K562 (cell line): ENCODE data around the gene NMNAT3. TPM values are rescaled to one million over a fixed set of nuclear protein-coding genes. Genes with fewer than 3 reads are reported as not detected.

ENCODE experiments used
- ATF1 ChIP-seq, 2 experiments: fragments of 450-650 bp in 1 of 2; IDR thresholded peaks; 2 replicates each; pipeline ENCODE4 v1.6.1; 2016; ENCODE audit warnings: missing compliant biosample characterization in 1 of 2, missing genetic modification characterization in 1 of 2
- CBX3 ChIP-seq, 2 experiments: IDR thresholded peaks; 1 replicate in 1 of 2; 2 replicates in 1 of 2; pipeline ENCODE4 v1.6.1; 2012; ENCODE audit warnings: inconsistent platforms in 2 of 2, low read length in 2 of 2, borderline replicate concordance in 1 of 2, control low read depth in 1 of 2
- CREB1 ChIP-seq, 2 experiments: sonication (generic) in 1 of 2; formaldehyde crosslinking in 1 of 2; IDR thresholded peaks; 2 replicates each; pipeline versions ENCODE4 v1.6.1 to v1.8.0; 2012 to 2022; ENCODE audit warnings: inconsistent platforms in 1 of 2, mild to moderate bottlenecking in 1 of 2, missing genetic modification reagents in 1 of 2, moderate library complexity in 1 of 2
- CTBP1 ChIP-seq: fragments of 450-650 bp; IDR thresholded peaks from 2 replicates; pipeline ENCODE4 v1.6.1; 2016; ENCODE audit warnings: borderline replicate concordance
- DDX20 ChIP-seq: fragments of 450-650 bp; IDR thresholded peaks from 2 replicates; pipeline ENCODE4 v1.6.1; 2016; ENCODE audit warnings: missing genetic modification characterization, low read depth, mild to moderate bottlenecking, missing compliant biosample characterization, moderate library complexity
- E2F6 ChIP-seq, 2 experiments: IDR thresholded peaks; 2 replicates each; pipeline ENCODE4 v1.6.1; 2011; ENCODE audit warnings: borderline replicate concordance in 1 of 2, control low read depth in 1 of 2, low read depth in 1 of 2, low read length in 1 of 2, mild to moderate bottlenecking in 1 of 2, mixed read lengths in 1 of 2, moderate library complexity in 1 of 2; ENCODE audit not compliant: insufficient read depth in 1 of 2, insufficient read length in 1 of 2, poor library complexity in 1 of 2, severe bottlenecking in 1 of 2; ENCODE audit errors: extremely low read depth in 1 of 2
- EHMT2 ChIP-seq: fragments of 450-650 bp; IDR thresholded peaks from 2 replicates; pipeline ENCODE4 v1.6.1; 2018; ENCODE audit warnings: antibody characterized with exemption
- ETV6 ChIP-seq, 3 experiments: fragments of 150-350 bp in 1 of 3; sonication (generic) in 1 of 3; formaldehyde crosslinking in 1 of 3; IDR thresholded peaks; 2 replicates each; pipeline versions ENCODE4 v1.6.1 to v1.8.0; 2014 to 2022; ENCODE audit warnings: borderline replicate concordance in 2 of 3, low read depth in 2 of 3, antibody characterized with exemption in 1 of 3, low read length in 1 of 3, mild to moderate bottlenecking in 1 of 3, missing genetic modification reagents in 1 of 3
- FIP1L1 ChIP-seq: fragments of 200-400 bp; formaldehyde crosslinking; IDR thresholded peaks from 2 replicates; pipeline ENCODE4 v1.6.1; 2018; ENCODE audit warnings: mild to moderate bottlenecking, low read depth, low read length; ENCODE audit not compliant: poor library complexity, severe bottlenecking
- FOXK2 ChIP-seq, 2 experiments: fragments of 450-650 bp; IDR thresholded peaks in 1 of 2; conservative IDR thresholded peaks in 1 of 2; 2 replicates each; pipeline ENCODE4 v1.6.1; 2016; ENCODE audit warnings: low read depth in 2 of 2, mild to moderate bottlenecking in 1 of 2
- HSF4 ChIP-seq: fragments of 250-450 bp; sonication (Bioruptor Pico); IDR thresholded peaks from 2 replicates; pipeline ENCODE4 v2.1.2; 2022; ENCODE audit warnings: mild to moderate bottlenecking, moderate library complexity, borderline replicate concordance
- NRF1 ChIP-seq, 2 experiments: fragments of 450-650 bp; IDR thresholded peaks in 1 of 2; conservative IDR thresholded peaks in 1 of 2; 2 replicates each; pipeline ENCODE4 v1.6.1; 2014; ENCODE audit warnings: mild to moderate bottlenecking in 2 of 2
- RERE ChIP-seq: sonication (generic); formaldehyde crosslinking; IDR thresholded peaks from 2 replicates; pipeline ENCODE4 v1.8.0; 2023; ENCODE audit warnings: missing genetic modification reagents, mild to moderate bottlenecking, borderline replicate concordance
- SREBF2 ChIP-seq: sonication (generic); formaldehyde crosslinking; IDR thresholded peaks from 2 replicates; pipeline ENCODE4 v1.4.0; 2020; ENCODE audit warnings: mild to moderate bottlenecking, missing genetic modification reagents
- ZNF165 ChIP-seq: fragments of 250-450 bp; sonication (Bioruptor Pico); IDR thresholded peaks from 2 replicates; pipeline ENCODE4 v1.4.0; 2020; ENCODE audit warnings: borderline replicate concordance
- ZNF436 ChIP-seq: fragments of 250-450, 450-650 bp; sonication (Bioruptor Pico); formaldehyde crosslinking; IDR thresholded peaks from 2 replicates; pipeline ENCODE4 v1.7.0; 2020; ENCODE audit warnings: mild to moderate bottlenecking
- ZNF586 ChIP-seq: fragments of 450-650 bp; formaldehyde crosslinking; conservative IDR thresholded peaks from 2 replicates; pipeline ENCODE4 v1.4.0; 2020; ENCODE audit warnings: mild to moderate bottlenecking, moderate library complexity
- polyA plus RNA-seq, 8 experiments: library from polyadenylated mRNA; depleted of rRNA in 4 of 8; stranded (reverse) in 5 of 8; unstranded in 3 of 8; fragments of >200 nt; fragmentation: Nextera tagmentation in 2 of 8; fragmentation: Illumina TruSeq in 1 of 8; extraction: Ambion mirVana in 2 of 8; extraction: Trizol in 1 of 8; gene quantifications; 2 replicates each; pipeline versions ENCODE4 v1.2.1 to v1.2.3, GENCODE V29; 2011 to 2014; ENCODE audit warnings: inconsistent platforms in 1 of 8, missing spikeins in 1 of 8
- total RNA-seq, 7 experiments: library from RNA; depleted of rRNA in 6 of 7; stranded (reverse); fragments of >200 nt in 6 of 7; fragmentation: Illumina TruSeq in 2 of 7; extraction: Trizol in 2 of 7; gene quantifications; 2 replicates each; pipeline versions ENCODE4 v1.2.1 to v1.2.3, GENCODE V29; 2011 to 2021; ENCODE audit warnings: low replicate concordance in 1 of 7

The NMNAT3 gene
- total and polyA plus RNA-seq, 9 of the 15 experiments (the other 6 are each of a cell fraction or from before 2014, with no cell fraction given): 2.3 to 12.5 (median 6.6) TPM

DNA sequence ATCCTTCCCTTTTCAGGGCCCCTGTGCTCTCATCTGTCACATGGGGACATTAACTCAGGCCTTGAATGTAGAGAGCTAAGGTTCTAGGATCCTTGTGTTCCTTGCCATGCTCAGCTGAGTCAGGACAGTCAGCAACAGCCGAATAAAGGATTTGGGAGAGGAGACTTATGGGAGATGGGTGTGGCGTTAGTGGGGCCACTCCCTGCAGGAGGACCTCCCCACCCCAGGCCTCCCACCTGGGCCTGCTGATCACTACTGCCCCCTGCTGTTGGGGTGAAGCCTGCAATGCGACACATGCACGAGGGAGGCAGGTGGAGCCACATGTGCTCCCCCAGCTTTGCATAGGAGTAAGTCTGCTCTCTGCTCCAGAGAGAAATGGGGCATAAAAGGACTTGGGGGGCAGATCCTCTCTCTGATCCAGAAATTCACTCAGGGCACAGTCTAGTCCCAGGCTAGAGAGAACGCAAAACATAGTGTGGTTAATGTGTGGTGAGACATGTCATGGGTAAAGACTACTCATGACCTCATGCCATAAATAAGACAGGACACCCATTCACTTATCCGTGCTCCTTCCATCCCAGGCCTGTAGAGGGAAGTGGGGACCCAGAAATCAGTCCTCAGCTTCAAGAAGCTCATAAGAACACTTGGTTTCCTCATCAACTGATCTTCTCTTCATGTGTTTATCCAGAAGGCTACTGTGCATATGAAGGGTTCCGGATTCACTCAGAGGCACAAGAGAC lies 157.6 kb downstream of the NMNAT3 start (continued):
- TF ChIP-seq FIP1L1 (no peak), CTBP1 (peak; percentile 38; the same call in 1 of the 2 replicates), DDX20 (tag) (no peak), EHMT2 (0 out of 2 replicates have a peak, but pooled peaks have one; percentile 2), CBX3 (IDR thresholded peaks at IDR 0.05; ENCODE audit: borderline replicate concordance in 1 of 2, low read length in 2 of 2) (0 out of 3 replicates have a peak, but pooled peaks of 1 of the 2 experiments have one; percentile 24), HSF4 (no peak), NRF1 (conservative IDR thresholded peaks at IDR 0.05 in 1 of 2, IDR thresholded peaks at IDR 0.05 in 1 of 2) (peak; percentile 34 to 44; a peak in 2 of 4 replicates), RERE (CRISPR knock-in tag) (no peak), ETV6 (IDR thresholded peaks at IDR 0.05; ENCODE audit: borderline replicate concordance in 1 of 2, low read depth in 2 of 2, low read length in 1 of 2) (no peak), ETV6 (CRISPR knock-in tag; IDR thresholded peaks at IDR 0.05; ENCODE audit: borderline replicate concordance) (0 out of 2 replicates have a peak, but pooled peaks have one; percentile 45), ZNF586 (no peak), ATF1 (CRISPR knock-in tag; IDR thresholded peaks at IDR 0.05) (no peak), ATF1 (tag; IDR thresholded peaks at IDR 0.05) (0 out of 2 replicates have a peak, but pooled peaks have one; percentile 32), FOXK2 (conservative IDR thresholded peaks at IDR 0.05 in 1 of 2, IDR thresholded peaks at IDR 0.05 in 1 of 2; ENCODE audit: low read depth in 2 of 2) (0 out of 4 replicates have a peak, but pooled peaks of 1 of the 2 experiments have one; percentile 31), ZNF165 (CRISPR knock-in tag) (no peak), SREBF2 (CRISPR knock-in tag) (no peak), E2F6 (IDR thresholded peaks at IDR 0.05; ENCODE audit: borderline replicate concordance in 1 of 2, extremely low read depth in 1 of 2, insufficient read depth in 1 of 2, insufficient read length in 1 of 2, low read depth in 1 of 2, low read length in 1 of 2, poor library complexity in 1 of 2, severe bottlenecking in 1 of 2) (peak; percentile 37 to 89), CREB1 (IDR thresholded peaks at IDR 0.05) (no peak), CREB1 (CRISPR knock-in tag; IDR thresholded peaks at IDR 0.05) (0 out of 2 replicates have a peak, but pooled peaks have one; percentile 32), ZNF436 (CRISPR knock-in tag) (no peak)
